GM12892 (cell line): ENCODE results near the gene SHC4.

Experiments
- DNase-seq: peaks from one replicate; pipeline ENCODE4 v3.0.0; 2011; ENCODE audit not compliant: insufficient read length
- FAIRE-seq: peaks from 2 replicates; lab custom pipeline; 2011; peaks lifted over from hg19 to GRCh38; lab: Jason Lieb, UNC
- POLR2A ChIP-seq: IDR thresholded peaks from 2 replicates; pipeline ENCODE4 v1.6.1; 2011; ENCODE audit warnings: low read depth, low read length, control low read depth
- POLR2AphosphoS5 ChIP-seq: IDR thresholded peaks from 2 replicates; pipeline ENCODE4 v1.6.1; 2011; ENCODE audit warnings: low read depth, low read length, control low read depth
- TAF1 ChIP-seq: IDR thresholded peaks from 2 replicates; pipeline ENCODE4 v1.6.1; 2011; ENCODE audit warnings: low read depth, mild to moderate bottlenecking, control low read depth, low read length, borderline replicate concordance

Gene SHC4

GRCh38 chr15:48811325-48811958 lies 152.3 kb downstream of the SHC4 start:
- FAIRE-seq: no peak
- no peak for DNase-seq
- TF ChIP-seq POLR2AphosphoS5 (no peak), POLR2A (no peak), TAF1 (no peak)

- no peak; the same call in 1 of the 2 replicates for TF ChIP-seq TAF1
- peak; percentile 77 for TF ChIP-seq POLR2AphosphoS5
- peak; percentile 68; the same call in 1 of the 2 replicates for TF ChIP-seq POLR2A
- FAIRE-seq: peak; percentile 99
Observed at GRCh38 chr15:48810414-48811324, 153.1 kb downstream of the SHC4 start, which contains the start of gene CEP152. Gene CEP152 (minus strand): TSS chr15:48811069. CDS start chr15:48805649, 5,420 bp downstream.

GRCh38 chr15:48806151-48806550 lies 157.6 kb downstream of the SHC4 start:
- no peak for DNase-seq
- TF ChIP-seq POLR2A (no peak), POLR2AphosphoS5 (no peak), TAF1 (no peak)
- FAIRE-seq: no peak

More at GRCh38 chr15:48810414-48811324, 153.1 kb downstream of the SHC4 start, which contains the start of gene CEP152:
- DNase-seq: peak; percentile 62

- TF ChIP-seq TAF1 (no peak), POLR2AphosphoS5 (no peak), POLR2A (no peak)
- no peak for DNase-seq
- FAIRE-seq: no peak
Observed at GRCh38 chr15:48805591-48805990, 158.1 kb downstream of the SHC4 start.

- FAIRE-seq (no peak), DNase-seq (no peak)
- TF ChIP-seq POLR2AphosphoS5: no peak
- TF ChIP-seq TAF1: no peak
- TF ChIP-seq POLR2A: no peak
Observed at GRCh38 chr15:48803877-48804276, 159.8 kb downstream of the SHC4 start.

GRCh38 chr15:48802867-48803266 lies 160.9 kb downstream of the SHC4 start:
- FAIRE-seq: no peak
- DNase-seq: no peak
- TF ChIP-seq TAF1: no peak
- no peak for TF ChIP-seq POLR2A
- TF ChIP-seq POLR2AphosphoS5: no peak

- no peak for FAIRE-seq
- DNase-seq: no peak
- no peak for TF ChIP-seq TAF1
- no peak for TF ChIP-seq POLR2A
- no peak for TF ChIP-seq POLR2AphosphoS5
Observed at GRCh38 chr15:48802257-48802656, 161.5 kb downstream of the SHC4 start.

GRCh38 chr15:48800811-48801455 lies 162.8 kb downstream of the SHC4 start:
- no peak for TF ChIP-seq POLR2A
- TF ChIP-seq POLR2AphosphoS5: no peak
- no peak for TF ChIP-seq TAF1
- DNase-seq (no peak), FAIRE-seq (peak; percentile 63)

- DNase-seq (no peak), FAIRE-seq (no peak)
- TF ChIP-seq POLR2A (no peak), TAF1 (no peak), POLR2AphosphoS5 (no peak)
Observed at GRCh38 chr15:48800245-48800644, 163.5 kb downstream of the SHC4 start.

- TF ChIP-seq TAF1: no peak
- no peak for TF ChIP-seq POLR2AphosphoS5
- no peak for TF ChIP-seq POLR2A
- FAIRE-seq: no peak
Observed at GRCh38 chr15:48798319-48798718, 165.4 kb downstream of the SHC4 start.

GRCh38 chr15:48796930-48797329 lies 166.8 kb downstream of the SHC4 start:
- FAIRE-seq (no peak), DNase-seq (no peak)
- no peak for TF ChIP-seq POLR2A
- TF ChIP-seq TAF1: no peak
- TF ChIP-seq POLR2AphosphoS5: no peak

More at GRCh38 chr15:48798319-48798718, 165.4 kb downstream of the SHC4 start:
- DNase-seq: no peak

- TF ChIP-seq TAF1 (no peak), POLR2AphosphoS5 (no peak), POLR2A (no peak)
- peak; percentile 46 for FAIRE-seq
- no peak for DNase-seq
Observed at GRCh38 chr15:48796521-48796920, 167.2 kb downstream of the SHC4 start.

- DNase-seq (no peak), FAIRE-seq (no peak)
- no peak for TF ChIP-seq POLR2AphosphoS5
- no peak for TF ChIP-seq TAF1
- no peak for TF ChIP-seq POLR2A
Observed at GRCh38 chr15:48795901-48796300, 167.8 kb downstream of the SHC4 start.
